Body of pancreas (tissue), 4 donors: ENCODE measurements around the gene BDKRB2.

Experiments
- POLR2A ChIP-seq, 3 donors: fragments of 450-650 bp; IDR thresholded peaks; one replicate each; pipeline ENCODE4 v1.6.1; 2016; ENCODE audit warnings: antibody characterized with exemption in 3 of 3, mild to moderate bottlenecking in 2 of 3
- TF ChIP-seq, protein P1 (sequence below), 7 experiments: fragments of 450-650 bp in 4 of 7; fragments of 200-600 bp in 3 of 7; sonication (generic) in 3 of 7; IDR thresholded peaks; one replicate each; pipeline ENCODE4 v1.5.1; 2016 to 2019; ENCODE audit warnings: antibody characterized with exemption in 7 of 7

DNA sequence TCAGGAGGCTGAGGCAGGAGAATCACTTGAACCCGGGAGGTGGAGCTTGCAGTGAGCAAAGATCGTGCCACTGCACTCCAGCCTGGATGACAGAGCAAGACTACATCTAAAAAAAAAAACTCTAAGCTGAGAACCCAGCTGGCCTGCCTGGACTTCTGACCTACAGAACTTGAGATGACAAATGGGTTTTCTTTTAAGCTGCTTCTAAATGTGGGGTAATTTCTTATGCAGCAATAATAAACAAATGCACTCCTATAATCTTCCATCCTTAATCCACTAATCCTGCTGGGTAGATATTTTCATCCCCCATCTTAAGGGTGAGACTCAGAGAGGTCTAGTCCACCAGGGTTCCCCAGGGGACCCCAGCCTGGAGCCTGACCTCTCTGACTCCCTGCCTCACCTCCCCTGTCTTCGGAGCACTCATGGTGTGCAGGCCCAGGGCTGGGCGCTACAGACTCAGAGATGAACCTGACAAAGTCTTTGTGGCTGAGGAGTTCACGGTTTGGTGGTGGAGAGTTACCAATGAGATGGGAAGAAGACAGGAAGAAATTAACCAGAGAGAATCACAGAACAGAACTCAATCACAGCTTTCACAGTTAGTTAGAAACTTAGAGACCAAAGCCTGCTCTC lies 39.7 kb upstream of the BDKRB2 start:
- TF ChIP-seq, protein P1, sequence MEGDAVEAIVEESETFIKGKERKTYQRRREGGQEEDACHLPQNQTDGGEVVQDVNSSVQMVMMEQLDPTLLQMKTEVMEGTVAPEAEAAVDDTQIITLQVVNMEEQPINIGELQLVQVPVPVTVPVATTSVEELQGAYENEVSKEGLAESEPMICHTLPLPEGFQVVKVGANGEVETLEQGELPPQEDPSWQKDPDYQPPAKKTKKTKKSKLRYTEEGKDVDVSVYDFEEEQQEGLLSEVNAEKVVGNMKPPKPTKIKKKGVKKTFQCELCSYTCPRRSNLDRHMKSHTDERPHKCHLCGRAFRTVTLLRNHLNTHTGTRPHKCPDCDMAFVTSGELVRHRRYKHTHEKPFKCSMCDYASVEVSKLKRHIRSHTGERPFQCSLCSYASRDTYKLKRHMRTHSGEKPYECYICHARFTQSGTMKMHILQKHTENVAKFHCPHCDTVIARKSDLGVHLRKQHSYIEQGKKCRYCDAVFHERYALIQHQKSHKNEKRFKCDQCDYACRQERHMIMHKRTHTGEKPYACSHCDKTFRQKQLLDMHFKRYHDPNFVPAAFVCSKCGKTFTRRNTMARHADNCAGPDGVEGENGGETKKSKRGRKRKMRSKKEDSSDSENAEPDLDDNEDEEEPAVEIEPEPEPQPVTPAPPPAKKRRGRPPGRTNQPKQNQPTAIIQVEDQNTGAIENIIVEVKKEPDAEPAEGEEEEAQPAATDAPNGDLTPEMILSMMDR (IDR thresholded peaks at IDR 0.05) = no peak
- no peak for TF ChIP-seq POLR2A (IDR thresholded peaks at IDR 0.05)
